Myocyte (in vitro differentiated cells): ENCODE results near the gene ETFB. TPM values are rescaled to one million over a fixed set of nuclear protein-coding genes. Genes with fewer than 3 reads are reported as not detected.

Experiments used
- DNase-seq: peaks from one replicate; pipeline ENCODE4 v3.0.0-alpha.2; 2012; ENCODE audit warnings: low read depth
- total RNA-seq: library from RNA; depleted of rRNA; stranded (reverse); fragments of >200 nt; gene quantifications from 2 replicates; pipeline ENCODE4 v1.2.3, GENCODE V29; 2014

The ETFB gene
- total RNA-seq, 1 donor from 2014 or later = 76.2 TPM

DNA sequence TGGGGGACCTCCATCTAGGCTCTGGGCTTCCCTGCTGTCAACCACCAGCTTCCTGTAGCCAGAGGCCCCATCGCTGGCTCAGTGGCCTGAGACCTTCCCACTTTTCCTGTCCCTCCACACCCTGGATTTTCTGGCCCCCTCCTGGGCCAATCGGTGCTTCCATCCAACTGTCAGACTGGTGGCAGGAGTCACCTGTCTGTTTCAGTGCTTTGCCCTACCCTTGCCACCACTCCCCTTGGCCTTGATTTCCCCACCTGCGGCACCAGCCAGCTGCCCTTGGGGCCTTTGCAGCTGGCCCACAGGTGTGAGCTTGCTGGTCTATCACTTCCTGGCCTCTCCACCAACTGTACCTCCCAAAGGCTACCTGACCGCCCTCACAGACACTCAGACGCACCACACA, 36.8 kb downstream of the ETFB start:
- DNase-seq = no peak

DNA sequence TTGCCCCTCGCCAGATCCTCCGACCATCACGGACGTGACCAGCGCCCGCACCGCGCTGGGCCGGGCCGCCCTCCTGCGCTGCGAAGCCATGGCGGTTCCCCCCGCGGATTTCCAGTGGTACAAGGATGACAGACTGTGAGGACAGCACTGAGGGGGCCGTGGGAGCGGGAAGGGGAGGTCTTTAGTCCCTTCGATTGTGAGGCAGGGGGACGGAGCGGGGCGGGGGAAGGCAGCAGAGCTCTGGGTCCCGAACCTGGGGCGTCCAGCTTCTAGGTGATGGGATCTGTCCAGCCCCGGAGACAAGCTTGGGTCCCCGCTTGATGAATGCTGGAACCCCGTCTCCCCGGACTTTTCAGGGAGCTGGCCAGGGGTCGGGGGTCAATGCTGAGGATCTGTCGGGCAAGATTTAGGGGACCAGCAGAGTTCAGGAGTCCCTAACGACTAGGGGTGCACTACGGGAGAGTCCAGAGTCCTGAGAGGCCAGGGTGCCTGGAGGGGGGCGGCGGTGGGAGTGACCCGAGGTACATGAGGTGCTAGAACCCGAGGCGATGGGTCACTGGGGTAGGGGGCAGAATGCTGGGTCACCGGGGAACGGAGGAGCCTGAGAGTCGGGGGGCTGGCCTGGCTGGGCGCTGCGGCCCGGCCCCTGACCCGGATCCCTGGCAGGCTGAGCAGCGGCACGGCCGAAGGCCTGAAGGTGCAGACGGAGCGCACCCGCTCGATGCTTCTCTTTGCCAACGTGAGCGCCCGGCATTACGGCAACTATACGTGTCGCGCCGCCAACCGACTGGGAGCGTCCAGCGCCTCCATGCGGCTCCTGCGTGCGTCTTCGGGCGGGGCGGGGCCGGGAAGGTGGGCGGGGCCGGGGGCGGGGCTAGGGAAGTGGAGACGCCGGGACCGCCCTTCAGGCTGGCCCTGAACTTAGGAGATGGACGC, 38.9 kb downstream of the ETFB start:
- DNase-seq = no peak

DNA sequence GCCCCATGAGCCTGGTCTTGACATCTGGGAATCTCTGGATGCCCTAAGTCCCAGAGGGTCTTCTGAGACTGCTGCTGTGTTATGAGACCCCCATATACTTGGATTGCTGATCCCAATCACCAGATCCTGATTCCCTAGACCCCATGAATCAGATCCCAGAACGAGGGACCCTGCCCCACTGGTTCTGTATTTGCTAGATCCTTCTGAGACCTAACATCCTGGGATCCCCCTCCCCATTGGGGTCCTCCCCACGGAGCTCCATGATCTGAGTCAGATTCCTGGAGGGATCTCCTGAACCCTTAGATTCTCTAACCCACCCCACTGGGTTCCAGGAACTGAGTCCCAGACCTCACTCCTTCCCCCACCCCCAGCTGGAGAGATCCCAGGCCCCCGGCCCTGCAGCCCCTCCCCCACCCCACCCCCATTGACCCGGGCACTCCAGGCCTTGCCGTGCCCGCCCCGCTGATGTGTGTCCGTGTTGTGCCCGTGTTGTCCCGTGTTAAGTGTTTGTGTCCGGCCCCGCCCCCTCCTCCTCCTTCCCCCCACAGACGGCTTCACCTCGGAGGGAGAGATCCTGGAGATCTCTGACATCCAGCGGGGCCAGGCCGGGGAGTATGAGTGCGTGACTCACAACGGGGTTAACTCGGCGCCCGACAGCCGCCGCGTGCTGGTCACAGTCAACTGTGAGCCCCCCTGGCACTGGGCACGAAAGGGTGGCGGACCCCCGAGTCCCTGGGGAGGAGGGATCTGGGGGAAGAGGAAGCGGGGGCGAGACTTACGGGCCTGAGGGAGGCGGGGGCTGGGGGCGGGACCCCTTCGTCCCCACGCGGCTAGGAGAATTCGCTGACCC, 39.7 kb downstream of the ETFB start:
- no peak for DNase-seq

DNA sequence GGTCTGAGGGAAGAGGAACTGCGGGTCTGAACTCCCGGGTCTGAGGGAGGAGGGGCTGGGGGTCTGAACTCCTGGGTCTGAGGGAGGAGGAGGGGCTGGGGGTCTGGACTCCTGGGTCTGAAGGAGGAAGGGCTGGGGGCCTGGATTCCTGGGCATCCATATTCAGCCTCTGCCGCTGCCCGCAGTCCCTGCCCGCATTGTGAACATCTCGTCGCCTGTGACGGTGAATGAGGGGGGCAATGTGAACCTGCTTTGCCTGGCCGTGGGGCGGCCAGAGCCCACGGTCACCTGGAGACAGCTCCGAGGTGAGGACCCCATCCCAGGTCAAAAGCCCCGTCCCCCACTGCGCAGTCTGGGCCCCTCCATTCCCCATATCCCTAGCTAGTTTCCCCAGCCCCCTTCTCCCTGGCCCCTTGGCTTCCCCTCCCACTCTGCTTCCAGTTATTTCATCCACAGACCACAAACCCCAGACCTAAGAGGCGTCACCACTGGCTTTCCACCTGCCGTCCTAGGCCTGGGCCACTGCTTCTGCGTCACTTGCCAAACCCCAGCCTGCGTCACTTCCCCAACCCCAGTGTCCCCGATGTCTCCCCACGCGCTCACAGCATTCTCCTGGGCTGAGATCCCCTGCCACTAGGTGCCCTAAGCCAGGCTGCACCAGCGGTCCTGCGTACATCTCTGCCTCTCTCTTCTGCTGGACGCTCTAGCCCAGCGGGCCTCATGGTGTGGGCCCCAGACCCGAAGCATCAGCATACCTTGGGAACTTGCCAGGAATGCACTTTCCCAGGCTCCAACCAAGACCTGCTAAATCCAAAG, 40.8 kb downstream of the ETFB start:
- DNase-seq = peak; percentile 32

DNA sequence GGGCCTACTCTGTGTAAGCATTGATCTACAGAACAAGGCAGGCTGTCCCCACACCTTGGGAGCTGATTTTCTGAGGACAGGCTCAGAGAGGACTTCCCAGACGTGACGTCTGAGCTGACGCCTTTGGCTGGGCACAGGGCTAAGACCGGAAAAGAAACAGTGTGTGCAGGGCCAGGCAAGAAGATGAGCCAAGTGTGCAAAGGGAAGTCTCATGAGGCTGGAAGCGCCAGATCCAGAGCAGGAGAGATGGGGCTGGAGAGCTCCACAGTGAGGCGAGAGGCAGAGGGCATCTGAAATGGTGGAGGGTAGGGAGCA, 42.1 kb downstream of the ETFB start:
- DNase-seq = no peak

DNA sequence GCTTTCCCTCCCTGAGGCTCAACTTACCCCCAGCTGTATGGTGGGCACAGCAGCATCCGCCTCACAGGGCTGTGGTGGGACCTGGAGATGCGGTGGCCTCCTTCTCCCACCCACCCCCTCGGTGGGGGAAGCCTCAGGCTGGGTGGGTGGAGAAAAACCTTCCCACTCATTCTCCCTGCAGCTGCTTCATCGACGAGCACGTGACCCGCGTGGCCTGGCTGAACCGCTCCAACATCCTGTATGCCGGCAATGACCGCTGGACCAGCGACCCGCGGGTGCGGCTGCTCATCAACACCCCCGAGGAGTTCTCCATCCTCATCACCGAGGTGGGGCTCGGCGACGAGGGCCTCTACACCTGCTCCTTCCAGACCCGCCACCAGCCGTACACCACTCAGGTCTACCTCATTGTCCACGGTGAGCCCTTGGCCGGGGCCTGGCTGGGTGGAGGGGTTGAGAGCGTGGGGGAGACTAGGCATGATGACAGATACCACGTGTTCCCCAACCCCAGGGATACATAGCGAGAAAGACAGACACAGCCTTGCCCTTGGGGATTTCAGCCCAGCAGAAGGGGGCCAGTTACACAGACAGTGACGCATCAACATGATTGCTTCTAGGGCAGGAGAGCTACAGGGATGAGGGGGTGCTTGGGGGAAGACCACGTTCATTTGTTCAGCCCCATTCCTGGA, 42.6 kb downstream of the ETFB start:
- DNase-seq = no peak

DNA sequence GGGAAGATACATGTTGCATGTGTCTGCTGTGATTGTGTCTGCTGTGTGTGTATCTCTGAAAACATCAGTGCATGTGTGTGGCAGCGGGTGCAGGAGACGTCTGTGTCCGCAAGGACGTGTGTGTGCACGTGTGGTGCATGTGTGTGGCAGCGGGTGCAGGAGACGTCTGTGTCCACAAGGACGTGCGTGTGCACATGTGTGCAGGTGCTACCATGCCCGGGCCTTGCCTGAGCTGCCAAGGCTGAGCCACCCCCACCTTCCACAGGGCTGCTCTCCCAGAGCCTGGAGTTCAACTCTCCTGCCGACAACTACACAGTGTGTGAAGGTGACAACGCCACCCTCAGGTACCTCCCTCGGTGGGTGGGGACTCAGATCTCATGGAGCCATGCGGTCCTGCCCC, 44.4 kb downstream of the ETFB start:
- no peak for DNase-seq

DNA sequence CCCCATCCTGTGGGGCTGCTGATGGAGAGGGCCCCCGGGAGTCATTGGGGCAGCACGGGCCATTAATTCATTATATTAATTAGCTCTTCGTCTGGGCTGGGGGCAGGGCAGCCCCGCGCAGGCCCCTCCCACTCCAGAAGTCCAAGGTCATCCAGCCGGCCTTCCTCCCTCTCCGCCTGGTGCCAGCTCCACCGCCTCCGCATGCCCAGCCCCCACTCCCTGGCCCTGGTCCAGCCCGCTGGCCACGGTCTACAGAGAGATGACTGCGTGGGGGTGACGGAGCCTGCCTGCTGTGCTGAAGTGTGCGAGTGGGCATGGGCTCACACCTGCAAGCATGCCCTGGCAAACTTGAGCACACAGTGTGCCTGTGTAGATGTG, 45.9 kb downstream of the ETFB start:
- no peak for DNase-seq

DNA sequence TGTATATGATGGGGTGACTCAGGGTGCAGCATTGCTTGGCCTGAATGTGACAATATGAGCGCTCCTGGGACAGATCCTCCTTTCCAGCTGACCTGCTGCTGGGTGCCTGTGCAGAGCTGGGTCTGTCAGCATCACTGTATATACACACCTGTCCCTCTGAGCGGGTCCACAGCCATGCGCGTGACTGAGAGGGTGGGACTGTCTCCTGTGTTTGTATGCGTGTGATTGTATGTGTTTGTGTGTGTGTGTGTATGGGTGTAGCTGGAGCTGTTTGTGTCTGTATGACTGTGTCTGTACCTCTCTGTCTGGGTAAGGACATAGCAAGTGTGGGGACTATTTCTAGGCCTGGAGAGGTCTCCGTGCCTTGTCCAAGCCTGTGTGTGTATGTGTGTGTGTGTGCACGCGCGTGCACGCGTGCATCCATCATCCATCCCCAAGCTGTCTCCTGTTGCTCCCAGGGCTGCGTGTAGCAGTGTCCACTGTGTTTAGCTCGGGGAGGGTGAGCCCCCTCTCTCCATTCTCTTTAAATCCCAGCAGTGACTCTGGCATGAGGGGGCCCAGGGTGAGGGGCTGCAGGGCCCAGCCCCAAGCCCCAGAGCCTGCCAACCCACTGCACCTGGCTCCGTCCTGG, 46.4 kb downstream of the ETFB start:
- DNase-seq = no peak

DNA sequence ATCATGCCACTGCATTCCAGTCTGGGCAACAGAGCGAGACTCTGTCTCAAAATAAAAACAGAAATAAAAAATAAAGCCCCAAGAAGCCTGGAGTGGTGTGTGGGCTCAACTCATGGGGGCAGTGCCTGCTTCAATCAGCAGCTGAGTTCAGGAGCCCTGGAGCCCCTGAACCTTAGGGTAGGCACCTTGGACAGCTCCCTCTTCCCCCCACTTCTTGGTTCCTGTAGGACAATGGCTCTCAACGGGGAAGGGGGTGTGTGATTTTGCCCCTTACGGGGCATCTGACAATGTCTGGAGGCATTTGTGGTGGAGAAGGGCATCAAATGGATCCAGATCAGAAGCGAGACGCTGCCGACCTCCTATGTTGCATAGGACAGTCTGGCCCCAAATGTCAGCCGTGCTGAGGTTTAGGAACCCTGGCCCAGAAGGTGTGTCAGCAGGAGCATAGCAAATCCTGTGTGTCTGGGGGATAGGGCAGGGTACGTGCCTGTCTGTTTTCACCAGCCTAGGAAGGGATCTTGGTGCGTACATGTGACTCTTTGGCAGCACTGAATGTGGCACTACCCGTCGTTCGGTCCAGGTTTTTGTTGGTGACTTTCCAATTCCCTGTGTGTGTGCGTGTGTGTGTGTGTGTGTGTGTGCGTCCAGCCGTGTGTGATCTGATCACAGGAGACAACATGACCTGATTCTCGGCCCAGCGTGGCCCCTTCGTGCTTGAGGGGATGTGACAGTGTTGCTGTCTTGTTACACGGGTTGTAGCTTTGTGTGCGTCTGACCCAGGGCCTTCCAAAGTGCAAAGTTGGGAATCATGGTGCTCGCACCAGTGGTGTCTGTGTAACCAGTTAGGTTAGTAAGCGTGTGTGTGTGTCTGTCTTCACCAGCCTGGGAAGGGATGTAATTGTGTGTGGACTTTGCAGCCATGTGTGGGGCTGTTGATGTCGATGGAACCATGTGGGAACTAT, 47.2 kb downstream of the ETFB start:
- DNase-seq = no peak

DNA sequence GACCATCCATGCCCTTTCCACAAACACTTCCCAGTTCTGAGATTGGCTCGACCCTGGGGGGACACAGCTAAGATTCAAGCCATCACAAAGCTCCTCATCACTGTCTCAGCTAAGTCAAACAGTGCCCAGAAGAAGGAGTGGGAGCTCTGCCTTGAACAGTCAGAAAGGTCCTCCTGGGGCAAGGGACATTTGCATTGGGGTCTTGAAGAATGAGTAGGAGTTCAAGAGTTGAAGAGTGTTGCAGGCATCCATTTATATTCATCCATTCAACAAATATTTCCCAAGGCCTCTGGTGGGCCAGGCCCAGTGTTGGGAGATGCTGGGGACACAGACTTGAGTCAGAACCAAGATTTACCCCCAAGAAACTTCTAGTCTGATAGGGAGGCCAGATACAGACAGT, 48.2 kb downstream of the ETFB start:
- DNase-seq = no peak

DNA sequence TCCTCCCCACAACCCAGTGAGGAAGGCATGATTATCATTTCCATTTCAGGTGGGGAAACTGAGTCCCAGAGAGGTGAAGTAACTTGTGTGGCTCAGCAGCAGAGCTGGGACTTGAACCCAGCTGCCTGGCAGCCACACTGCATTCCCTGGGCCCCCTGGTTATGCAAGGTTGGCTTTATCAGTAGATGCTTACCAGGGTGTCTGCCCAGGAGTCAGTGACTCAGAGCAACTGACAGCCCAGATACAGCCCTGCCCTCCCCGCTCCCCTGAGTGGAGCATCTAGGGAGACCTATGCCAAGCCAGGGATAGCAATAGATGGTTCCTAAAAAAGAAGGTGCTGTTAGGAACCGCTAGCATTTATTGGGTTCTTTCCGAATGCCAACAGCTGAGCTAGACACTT, 48.8 kb downstream of the ETFB start:
- DNase-seq = no peak

DNA sequence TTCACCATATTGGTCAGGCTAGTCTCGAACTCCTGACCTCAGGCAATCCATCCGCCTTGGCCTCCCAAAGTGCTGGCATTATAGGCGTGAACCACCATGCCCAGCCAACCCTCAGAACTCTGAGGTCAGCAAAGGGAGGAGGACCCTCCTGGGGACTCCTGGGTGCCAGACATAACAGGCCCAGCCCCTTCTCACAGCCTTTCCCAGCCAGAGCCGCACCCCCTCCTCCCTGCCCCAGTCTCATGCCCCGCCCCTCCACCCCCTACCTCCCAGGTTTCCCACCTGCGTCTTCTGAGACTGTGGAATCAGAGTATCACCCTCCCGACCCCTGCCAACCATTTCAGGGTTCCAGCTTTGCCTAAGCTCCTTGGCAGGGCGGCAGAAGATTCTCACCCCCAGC, 49.5 kb downstream of the ETFB start:
- no peak for DNase-seq

DNA sequence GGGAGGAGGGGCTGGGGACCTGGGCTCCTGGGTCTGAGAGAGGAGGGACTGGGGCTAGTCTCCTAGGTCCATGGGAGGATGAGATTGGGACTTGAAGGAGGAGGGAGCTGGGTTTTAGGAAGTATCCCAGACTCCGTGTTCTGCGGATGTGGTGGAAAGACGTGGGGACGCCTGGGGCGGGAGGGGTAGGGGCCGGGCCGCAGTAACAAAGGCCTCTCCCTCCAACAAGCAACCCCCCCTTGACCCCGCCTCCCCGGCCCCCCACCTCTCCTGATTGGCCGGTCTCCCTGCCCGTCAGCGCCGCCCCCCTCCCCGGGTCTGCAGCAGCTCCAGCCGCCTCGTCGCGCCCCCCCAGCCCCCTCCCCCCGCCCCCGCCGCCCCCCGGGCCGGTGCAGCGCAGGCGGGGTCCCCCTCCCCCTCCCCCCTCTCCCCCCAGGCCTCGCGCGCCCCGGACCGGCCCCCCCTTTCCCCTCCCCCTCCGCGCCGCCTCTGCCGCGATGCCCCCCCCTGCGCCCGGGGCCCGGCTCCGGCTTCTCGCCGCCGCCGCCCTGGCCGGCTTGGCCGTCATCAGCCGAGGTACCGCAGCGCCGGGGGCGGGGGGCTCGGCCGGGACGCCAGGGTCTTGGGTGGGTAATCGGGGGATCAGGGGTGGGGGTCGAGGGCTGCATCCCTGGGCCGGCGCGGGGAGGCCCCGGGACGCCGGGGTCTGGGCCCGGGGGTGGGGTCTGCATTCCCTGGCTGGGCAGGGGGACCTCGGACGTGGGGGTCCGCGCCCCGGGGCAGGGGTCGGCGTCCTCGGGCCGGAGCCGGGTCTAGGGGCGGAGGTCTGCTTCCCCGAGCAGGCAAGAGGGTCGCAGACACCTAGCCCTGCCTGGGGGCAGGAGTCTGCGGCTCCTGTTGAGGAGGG, 54.6 kb downstream of the ETFB start, which contains the start of gene IGLON5:
Gene IGLON5, plus strand, starts transcription at position 294 of the 907 bp plus-strand sequence. Its CDS starts 204 bp downstream, at position 498.
- no peak for DNase-seq

DNA sequence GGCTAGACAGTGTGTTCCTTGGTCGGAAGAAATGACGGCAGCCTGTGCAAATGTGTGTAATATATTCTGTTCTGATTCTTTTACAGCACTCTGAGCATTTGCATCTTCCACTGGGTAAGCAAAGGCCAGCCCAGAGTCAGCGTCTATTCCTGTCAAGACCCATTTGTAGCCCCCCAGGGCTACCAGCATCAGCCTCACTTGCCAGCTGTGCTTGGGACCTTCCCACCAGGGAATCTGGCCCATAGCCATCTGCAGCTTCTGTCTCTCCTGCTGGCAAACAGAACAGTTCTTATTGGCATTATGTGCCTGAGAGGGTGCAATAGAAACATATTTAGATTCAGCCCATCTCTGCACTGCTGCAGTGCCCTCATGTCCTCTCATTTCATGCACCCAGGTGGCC, 60.7 kb downstream of the ETFB start:
- no peak for DNase-seq

DNA sequence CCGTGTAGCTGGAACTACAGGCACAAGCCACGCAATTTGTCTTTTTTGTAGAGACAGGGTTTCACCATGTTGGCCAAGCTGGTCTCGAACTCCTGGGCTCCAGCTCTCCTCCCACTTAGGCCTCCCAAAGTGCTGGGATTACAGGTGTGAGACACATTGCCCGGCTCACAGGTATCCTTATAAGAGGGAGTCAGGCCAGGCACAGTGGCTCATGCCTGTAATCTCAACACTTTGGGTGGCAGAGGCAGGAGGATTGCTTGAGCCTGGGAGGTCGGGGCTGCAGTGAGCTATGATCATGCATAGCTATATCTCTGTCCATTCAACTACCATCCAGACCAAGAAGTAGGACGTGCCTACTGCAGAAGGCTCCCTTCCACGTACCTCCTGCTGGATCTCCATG, 64.9 kb downstream of the ETFB start:
- no peak for DNase-seq

DNA sequence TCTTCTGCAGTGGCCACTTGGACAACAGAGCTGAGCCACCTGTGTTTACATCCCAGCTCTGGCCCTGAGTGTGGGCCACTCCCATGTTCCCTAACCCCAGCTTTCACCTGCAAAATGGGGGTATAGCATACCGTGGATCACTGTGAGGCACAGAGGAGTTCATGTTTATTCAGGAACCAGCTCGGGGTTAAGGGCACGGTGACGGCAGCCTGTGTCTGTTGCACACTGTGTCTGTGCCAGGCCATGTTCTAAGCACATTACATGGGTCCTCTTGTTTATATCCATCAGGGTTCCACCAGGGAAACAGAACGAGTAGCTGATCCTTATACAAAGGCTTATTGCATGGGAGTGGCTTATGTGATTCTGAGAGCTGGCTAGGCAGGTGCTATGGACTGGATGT, 68.8 kb downstream of the ETFB start:
- DNase-seq = no peak
